Ectodermal cell (in vitro differentiated cells): Measurements from ENCODE around the gene ARL15.

Source experiments
- H3K27ac ChIP-seq: 2 replicates; pipeline ENCODE4 v1.7.0; 2013; ENCODE audit warnings: mild to moderate bottlenecking, low read depth, low read length; ENCODE audit not compliant: insufficient read depth, poor library complexity, severe bottlenecking
- H3K27me3 ChIP-seq: 2 replicates; pipeline ENCODE4 v1.7.0; 2013; ENCODE audit warnings: mild to moderate bottlenecking, low read length; ENCODE audit not compliant: insufficient read depth, control insufficient read depth, poor library complexity, severe bottlenecking
- H3K36me3 ChIP-seq: one replicate; pipeline ENCODE4 v1.7.0; 2013; ENCODE audit warnings: low read length; ENCODE audit not compliant: control insufficient read depth, insufficient read depth
- H3K4me1 ChIP-seq: one replicate; pipeline ENCODE4 v1.7.0; 2013; ENCODE audit warnings: low read length; ENCODE audit not compliant: control insufficient read depth, insufficient read depth
- H3K4me3 ChIP-seq: 2 replicates; pipeline ENCODE4 v1.7.0; 2013; ENCODE audit warnings: low read depth, low read length, control low read depth; ENCODE audit not compliant: insufficient read depth
- H3K9me3 ChIP-seq: 2 replicates; pipeline ENCODE4 v1.7.0; 2013; ENCODE audit warnings: mild to moderate bottlenecking, low read length, moderate library complexity; ENCODE audit not compliant: control insufficient read depth
- WGBS, 2 experiments: methylation state at CpG; one replicate each; pipeline ENCODE4 v1.1.7; 2013; ENCODE audit warnings: missing lambda C conversion rate in 2 of 2; 5-methylcytosine and 5-hydroxymethylcytosine counted together

ARL15 gene

GRCh38 chr5:54021431-54022164, 288.8 kb downstream of the ARL15 start:
- no peaks in the 10 kb centered on the region for H3K27me3 ChIP-seq
- no peak overlapping the region for H3K4me3 ChIP-seq
- no peaks in the 10 kb centered on the region for H3K9me3 ChIP-seq
- H3K4me1 ChIP-seq: peaks cover 33% of the 10 kb centered on the region
- H3K36me3 ChIP-seq: no peaks in the 10 kb centered on the region
- no peak overlapping the region for H3K27ac ChIP-seq
- 67 to 79% methylated on average over 5 of the region's 5 CpGs for WGBS, 2 experiments

- peaks cover 41% of the 10 kb centered on the region for H3K4me1 ChIP-seq
- no peaks in the 10 kb centered on the region for H3K9me3 ChIP-seq
- no peak overlapping the region for H3K4me3 ChIP-seq
- peak overlapping the region; percentile 70 for H3K27ac ChIP-seq
- no peaks in the 10 kb centered on the region for H3K36me3 ChIP-seq
- WGBS, 2 experiments: 0% methylated on average over 3 of the region's 3 CpGs
- H3K27me3 ChIP-seq: no peaks in the 10 kb centered on the region
These were observed 291.9 kb downstream of the ARL15 start for GRCh38 chr5:54018438-54018837.

GRCh38 chr5:54017580-54017979, 292.8 kb downstream of the ARL15 start:
- Histone ChIP-seq H3K4me1 (peaks cover 39% of the 10 kb centered on the region), H3K27me3 (no peaks in the 10 kb centered on the region), H3K36me3 (no peaks in the 10 kb centered on the region), H3K27ac (peak overlapping the region; percentile 70), H3K9me3 (no peaks in the 10 kb centered on the region), H3K4me3 (no peak overlapping the region)
- 0% methylated on average over 1 to 2 of the region's 2 CpGs for WGBS, 2 experiments

- Histone ChIP-seq H3K36me3 (no peaks in the 10 kb centered on the region), H3K4me3 (no peak overlapping the region), H3K4me1 (peaks cover 35% of the 10 kb centered on the region), H3K27me3 (no peaks in the 10 kb centered on the region), H3K27ac (no peak overlapping the region), H3K9me3 (no peaks in the 10 kb centered on the region)
These were observed 296.7 kb downstream of the ARL15 start for GRCh38 chr5:54013556-54014194.

- 0 to 8% methylated on average over 2 of the region's 2 CpGs for WGBS, 2 experiments
- H3K4me3 ChIP-seq: no peak overlapping the region
- H3K4me1 ChIP-seq: peaks cover 19% of the 10 kb centered on the region
- H3K36me3 ChIP-seq: no peaks in the 10 kb centered on the region
- no peaks in the 10 kb centered on the region for H3K9me3 ChIP-seq
- no peaks in the 10 kb centered on the region for H3K27me3 ChIP-seq
- peak overlapping the region; percentile 61 for H3K27ac ChIP-seq
These were observed 300.5 kb downstream of the ARL15 start for GRCh38 chr5:54009828-54010227.

- WGBS, 2 experiments: 0% methylated on average over 1 of the region's 1 CpG
- Histone ChIP-seq H3K27ac (peak overlapping the region; percentile 61), H3K4me3 (no peak overlapping the region), H3K9me3 (no peaks in the 10 kb centered on the region), H3K4me1 (peaks cover 19% of the 10 kb centered on the region), H3K36me3 (no peaks in the 10 kb centered on the region), H3K27me3 (no peaks in the 10 kb centered on the region)
These were observed 301.0 kb downstream of the ARL15 start for GRCh38 chr5:54009357-54009756.

- H3K4me3 ChIP-seq: no peak overlapping the region
- WGBS, 2 experiments: 40 to 49% methylated on average over 5 to 6 of the region's 6 CpGs
These were observed 302.3 kb downstream of the ARL15 start for GRCh38 chr5:54007827-54008777.

GRCh38 chr5:54004697-54005096, 305.7 kb downstream of the ARL15 start:
- no peaks in the 10 kb centered on the region for H3K36me3 ChIP-seq
- no peak overlapping the region for H3K4me3 ChIP-seq
- no peaks in the 10 kb centered on the region for H3K9me3 ChIP-seq
- H3K27me3 ChIP-seq: no peaks in the 10 kb centered on the region
- 60 to 66% methylated on average over 3 of the region's 3 CpGs for WGBS, 2 experiments
- H3K4me1 ChIP-seq: peaks cover 17% of the 10 kb centered on the region
- H3K27ac ChIP-seq: no peak overlapping the region

More at GRCh38 chr5:54007827-54008777, 302.3 kb downstream of the ARL15 start:
- H3K27ac ChIP-seq: no peak overlapping the region
- no peaks in the 10 kb centered on the region for H3K9me3 ChIP-seq
- H3K27me3 ChIP-seq: no peaks in the 10 kb centered on the region
- H3K4me1 ChIP-seq: peaks cover 19% of the 10 kb centered on the region
- no peaks in the 10 kb centered on the region for H3K36me3 ChIP-seq

GRCh38 chr5:54002779-54003178, 307.6 kb downstream of the ARL15 start:
- Histone ChIP-seq H3K27me3 (no peaks in the 10 kb centered on the region), H3K4me3 (no peak overlapping the region), H3K4me1 (peaks cover 12% of the 10 kb centered on the region), H3K27ac (no peak overlapping the region), H3K9me3 (no peaks in the 10 kb centered on the region), H3K36me3 (no peaks in the 10 kb centered on the region)
- WGBS, 2 experiments: 78 to 86% methylated on average over 1 of the region's 1 CpG
